ENCODE results near the gene UTP3.

The UTP3 gene

GRCh38 chr4:70651864-70652506 is 36.3 kb upstream of the UTP3 start:
- H3K9ac ChIP-seq (ENCODE audit: low read length) = no peak overlapping the region
- no peaks in the 10 kb centered on the region for H3K27me3 ChIP-seq (replicated peaks; ENCODE audit: insufficient read depth, low read length)
- peak; percentile 45 for DNase-seq
- no peak overlapping the region for H2AFZ ChIP-seq (ENCODE audit: low read length)
- no peak overlapping the region for H3K4me2 ChIP-seq (ENCODE audit: low read depth, low read length)
- peaks cover 88% of the 10 kb centered on the region for H3F3A ChIP-seq (ENCODE audit: insufficient read depth, low read length)
- no peaks in the 10 kb centered on the region for H4K20me1 ChIP-seq (ENCODE audit: insufficient read depth, low read length)
- H3K79me2 ChIP-seq (ENCODE audit: low read length) = peaks cover 36% of the 10 kb centered on the region
- peaks cover 43% of the 10 kb centered on the region for H3K36me3 ChIP-seq (replicated peaks; ENCODE audit: insufficient read depth, low read length)
- no peak overlapping the region for H3K27ac ChIP-seq (ENCODE audit: low read length)
- peaks cover 7% of the 10 kb centered on the region; the same call in 1 of the 2 replicates for H3K4me1 ChIP-seq (ENCODE audit: low read length)
- no peaks in the 10 kb centered on the region for H3K9me2 ChIP-seq (replicated peaks; ENCODE audit: insufficient read depth, low read length)
- TF ChIP-seq CTCF (IDR thresholded peaks at IDR 0.05; ENCODE audit: low read length) (peak; percentile 30), EZH2phosphoT487 (IDR thresholded peaks at IDR 0.05; ENCODE audit: low read length) (no peak), EZH2 (optimal IDR thresholded peaks at IDR 0.05; ENCODE audit: low read depth, low read length) (no peak)
- H3K9me3 ChIP-seq (replicated peaks; ENCODE audit: insufficient read depth, low read length) = no peaks in the 10 kb centered on the region
- no peak overlapping the region for H3K4me3 ChIP-seq (ENCODE audit: low read length)

GRCh38 chr4:70654605-70655011 is 33.7 kb upstream of the UTP3 start:
- Histone ChIP-seq H4K20me1 (ENCODE audit: insufficient read depth, low read length) (peaks cover 10% of the 10 kb centered on the region; the same call in 1 of the 2 replicates), H3K4me2 (ENCODE audit: low read depth, low read length) (no peak overlapping the region), H3K4me3 (ENCODE audit: low read length) (no peak overlapping the region), H2AFZ (ENCODE audit: low read length) (no peak overlapping the region), H3K27me3 (replicated peaks; ENCODE audit: insufficient read depth, low read length) (no peaks in the 10 kb centered on the region), H3K36me3 (replicated peaks; ENCODE audit: insufficient read depth, low read length) (peaks cover 64% of the 10 kb centered on the region), H3F3A (ENCODE audit: insufficient read depth, low read length) (peaks cover 94% of the 10 kb centered on the region), H3K9me2 (replicated peaks; ENCODE audit: insufficient read depth, low read length) (no peaks in the 10 kb centered on the region), H3K27ac (ENCODE audit: low read length) (peak overlapping the region; percentile 23; the same call in 1 of the 2 replicates), H3K9me3 (replicated peaks; ENCODE audit: insufficient read depth, low read length) (no peaks in the 10 kb centered on the region), H3K9ac (ENCODE audit: low read length) (no peak overlapping the region), H3K4me1 (ENCODE audit: low read length) (peaks cover 26% of the 10 kb centered on the region), H3K79me2 (ENCODE audit: low read length) (peaks cover 62% of the 10 kb centered on the region)
- TF ChIP-seq CTCF (IDR thresholded peaks at IDR 0.05; ENCODE audit: low read length) (no peak), EZH2 (optimal IDR thresholded peaks at IDR 0.05; ENCODE audit: low read depth, low read length) (no peak), EZH2phosphoT487 (IDR thresholded peaks at IDR 0.05; ENCODE audit: low read length) (no peak)
- no peak for DNase-seq

- Histone ChIP-seq H3K4me3 (ENCODE audit: low read length) (peak overlapping the region; percentile 49), H3K9me3 (replicated peaks; ENCODE audit: insufficient read depth, low read length) (no peaks in the 10 kb centered on the region), H3K4me2 (ENCODE audit: low read depth, low read length) (peak overlapping the region; percentile 70; the same call in 1 of the 2 replicates), H3K27me3 (replicated peaks; ENCODE audit: insufficient read depth, low read length) (no peaks in the 10 kb centered on the region), H3K9me2 (replicated peaks; ENCODE audit: insufficient read depth, low read length) (no peaks in the 10 kb centered on the region), H3K36me3 (replicated peaks; ENCODE audit: insufficient read depth, low read length) (peaks cover 80% of the 10 kb centered on the region), H3F3A (ENCODE audit: insufficient read depth, low read length) (peaks cover 95% of the 10 kb centered on the region), H2AFZ (ENCODE audit: low read length) (no peak overlapping the region), H3K9ac (ENCODE audit: low read length) (no peak overlapping the region), H4K20me1 (ENCODE audit: insufficient read depth, low read length) (peaks cover 10% of the 10 kb centered on the region; the same call in 1 of the 2 replicates), H3K79me2 (ENCODE audit: low read length) (peaks cover 89% of the 10 kb centered on the region), H3K4me1 (ENCODE audit: low read length) (peaks cover 26% of the 10 kb centered on the region), H3K27ac (ENCODE audit: low read length) (peak overlapping the region; percentile 38; the same call in 1 of the 2 replicates)
- no peak for DNase-seq
- no peak for TF ChIP-seq CTCF (IDR thresholded peaks at IDR 0.05; ENCODE audit: low read length)
- no peak for TF ChIP-seq EZH2 (optimal IDR thresholded peaks at IDR 0.05; ENCODE audit: low read depth, low read length)
- TF ChIP-seq EZH2phosphoT487 (IDR thresholded peaks at IDR 0.05; ENCODE audit: low read length) = no peak
Observed at GRCh38 chr4:70657326-70657725, 31.0 kb upstream of the UTP3 start.

All from MM.1S (cell line).